ENCODE data around the gene DENND2A.

Gene DENND2A

GRCh38 chr7:140619176-140619575 lies 21.4 kb downstream of the DENND2A start:
- DNase-seq: no peak

GRCh38 chr7:140618306-140618705 lies 22.3 kb downstream of the DENND2A start:
- no peak for DNase-seq

GRCh38 chr7:140617081-140617480 lies 23.5 kb downstream of the DENND2A start:
- no peak for DNase-seq

- no peak for DNase-seq
Observed at GRCh38 chr7:140616328-140616727, 24.3 kb downstream of the DENND2A start.

- no peak for DNase-seq
Observed at GRCh38 chr7:140611641-140612040, 29.0 kb downstream of the DENND2A start.

- DNase-seq: no peak
Observed at GRCh38 chr7:140610204-140611165, 30.1 kb downstream of the DENND2A start.

- DNase-seq: no peak
Observed at GRCh38 chr7:140609646-140610045, 31.0 kb downstream of the DENND2A start.

- DNase-seq: no peak
Observed at GRCh38 chr7:140607441-140607989, 33.1 kb downstream of the DENND2A start.

GRCh38 chr7:140605337-140605736 lies 35.3 kb downstream of the DENND2A start:
- no peak for DNase-seq

GRCh38 chr7:140604760-140605159 lies 35.9 kb downstream of the DENND2A start:
- DNase-seq: no peak

- DNase-seq: no peak
Observed at GRCh38 chr7:140604076-140604475, 36.5 kb downstream of the DENND2A start.

GRCh38 chr7:140601566-140602174 lies 38.9 kb downstream of the DENND2A start:
- no peak for DNase-seq

GRCh38 chr7:140600341-140600740 lies 40.3 kb downstream of the DENND2A start:
- no peak for DNase-seq

- no peak for DNase-seq
Observed at GRCh38 chr7:140597428-140597949, 43.1 kb downstream of the DENND2A start.

GRCh38 chr7:140596519-140597427 lies 43.8 kb downstream of the DENND2A start:
- DNase-seq: no peak

- no peak for DNase-seq
Observed at GRCh38 chr7:140595468-140596092, 45.0 kb downstream of the DENND2A start.

- no peak for DNase-seq
Observed at GRCh38 chr7:140594131-140594691, 46.4 kb downstream of the DENND2A start.

GRCh38 chr7:140593672-140593982 lies 47.0 kb downstream of the DENND2A start:
- no peak for DNase-seq

GRCh38 chr7:140592964-140593671 lies 47.5 kb downstream of the DENND2A start:
- no peak for DNase-seq

GRCh38 chr7:140591180-140591902 lies 49.3 kb downstream of the DENND2A start:
- no peak for DNase-seq
